CD4-positive, alpha-beta T cell treated with Interferon alpha-2 for 1 hour (primary cell): ENCODE measurements around the gene SDHB.

ENCODE experiments used
- DNase-seq, 2 donors: peaks; one replicate each; pipeline ENCODE4 v3.0.0-alpha.2; 2020 to 2022

Gene SDHB

DNA sequence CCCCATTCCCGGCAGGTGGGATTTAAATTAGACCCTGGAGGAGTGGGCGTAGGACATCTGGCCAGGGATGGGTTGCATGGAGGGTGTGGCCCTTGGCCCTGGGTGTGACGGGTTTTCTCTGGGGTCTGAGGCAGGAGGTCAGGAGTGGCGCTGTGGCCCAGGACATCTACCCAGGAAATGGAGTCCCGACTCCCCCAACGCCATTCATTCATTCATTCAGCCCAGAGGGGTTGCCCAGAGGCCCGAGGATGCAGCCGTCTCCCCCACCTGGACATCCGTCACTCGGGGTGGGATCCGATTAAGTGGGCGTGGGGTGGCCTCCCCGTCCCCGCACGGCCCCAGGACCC is 42.8 kb downstream of the SDHB start:
- DNase-seq = peak in 1 of 2 donors; percentile 4

DNA sequence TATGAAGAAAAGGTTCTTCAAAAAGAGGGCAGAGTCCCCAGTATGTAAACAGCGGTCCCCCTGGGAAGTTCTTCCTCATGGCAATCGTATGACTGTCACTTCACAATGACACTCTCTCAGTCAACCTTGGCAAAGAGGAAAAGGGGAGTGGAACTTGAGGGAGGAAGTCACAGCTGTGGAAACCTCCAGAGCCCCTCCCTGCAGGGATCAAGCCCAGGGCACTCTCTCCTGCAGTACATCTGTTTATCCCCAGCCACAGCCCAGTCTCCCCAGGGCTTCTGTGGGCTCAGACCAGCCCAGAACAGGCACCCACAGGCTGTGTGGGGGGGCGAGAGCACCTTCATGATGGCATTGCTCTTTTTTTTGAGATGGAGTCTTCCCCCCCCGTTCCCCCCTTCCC is 44.1 kb downstream of the SDHB start:
- peak in 1 of 2 donors; percentile 14 for DNase-seq

DNA sequence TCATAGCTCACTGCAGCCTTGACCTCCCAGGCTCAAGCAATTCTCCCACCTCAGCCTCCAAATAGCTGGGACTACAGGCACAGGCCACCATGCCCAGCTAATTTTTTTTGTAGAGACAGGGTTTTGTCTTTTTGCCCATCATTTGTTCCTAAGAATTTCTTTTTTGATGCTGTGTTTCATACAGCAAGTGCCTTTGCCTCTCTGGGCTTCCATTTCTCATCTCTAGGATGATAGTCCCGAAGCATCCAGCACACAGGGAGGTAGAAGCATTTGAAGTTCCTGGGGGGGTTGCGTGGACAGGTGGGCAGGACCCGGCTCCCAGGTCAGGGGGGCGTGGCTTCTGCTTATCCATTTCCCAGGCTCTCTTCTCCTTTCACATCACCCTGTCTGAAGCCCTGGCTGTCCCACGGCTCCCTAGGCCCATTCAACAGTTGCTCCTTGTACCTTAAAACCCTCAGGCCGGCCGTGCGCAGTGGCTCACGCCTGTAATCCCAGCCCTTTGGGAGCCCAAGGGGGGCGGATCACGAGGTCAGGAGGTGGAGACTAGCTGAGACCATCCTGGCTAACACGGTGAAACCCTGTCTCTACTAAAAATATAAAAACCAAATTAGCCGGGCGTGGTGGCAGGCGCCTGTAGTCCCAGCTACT is 45.5 kb downstream of the SDHB start:
- DNase-seq = no peak

DNA sequence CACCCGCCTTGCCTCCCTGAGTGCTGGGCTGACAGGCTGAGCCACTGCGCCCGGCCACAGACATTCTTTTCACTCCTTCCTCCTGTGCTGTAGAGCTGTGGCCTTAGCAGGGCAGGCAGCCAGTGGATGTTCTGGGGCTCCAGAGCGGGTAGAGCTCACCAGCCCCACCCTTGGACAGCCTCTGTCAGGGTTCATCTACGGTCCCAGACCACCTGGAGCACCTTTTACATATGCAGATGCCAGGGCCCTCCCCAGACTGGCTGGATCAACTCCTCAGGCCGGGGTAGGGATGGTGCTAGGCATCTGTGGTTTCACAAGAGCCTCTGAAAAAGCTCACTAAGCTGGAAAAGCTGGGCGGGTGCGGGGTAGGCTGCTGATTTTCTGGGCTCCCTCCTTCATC is 46.7 kb downstream of the SDHB start:
- no peak for DNase-seq

DNA sequence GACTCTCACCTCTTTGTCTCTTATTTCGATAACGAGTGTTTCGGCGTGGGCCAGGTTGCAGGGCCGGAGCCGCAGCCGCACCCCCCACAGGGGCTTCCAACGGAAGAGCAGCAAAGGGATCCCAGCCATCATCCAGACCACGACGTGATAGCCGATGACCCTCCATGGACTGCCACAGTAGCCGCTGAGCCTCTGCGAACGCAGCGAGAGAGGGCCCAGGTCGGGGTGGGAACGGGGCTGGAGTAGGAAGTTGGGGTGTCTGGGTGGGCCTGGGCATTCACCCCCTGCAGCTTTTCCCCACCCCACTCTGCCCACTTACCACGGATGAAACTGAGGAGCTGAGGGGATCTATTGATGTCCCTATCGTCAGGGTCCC is 48.5 kb downstream of the SDHB start:
- no peak for DNase-seq

DNA sequence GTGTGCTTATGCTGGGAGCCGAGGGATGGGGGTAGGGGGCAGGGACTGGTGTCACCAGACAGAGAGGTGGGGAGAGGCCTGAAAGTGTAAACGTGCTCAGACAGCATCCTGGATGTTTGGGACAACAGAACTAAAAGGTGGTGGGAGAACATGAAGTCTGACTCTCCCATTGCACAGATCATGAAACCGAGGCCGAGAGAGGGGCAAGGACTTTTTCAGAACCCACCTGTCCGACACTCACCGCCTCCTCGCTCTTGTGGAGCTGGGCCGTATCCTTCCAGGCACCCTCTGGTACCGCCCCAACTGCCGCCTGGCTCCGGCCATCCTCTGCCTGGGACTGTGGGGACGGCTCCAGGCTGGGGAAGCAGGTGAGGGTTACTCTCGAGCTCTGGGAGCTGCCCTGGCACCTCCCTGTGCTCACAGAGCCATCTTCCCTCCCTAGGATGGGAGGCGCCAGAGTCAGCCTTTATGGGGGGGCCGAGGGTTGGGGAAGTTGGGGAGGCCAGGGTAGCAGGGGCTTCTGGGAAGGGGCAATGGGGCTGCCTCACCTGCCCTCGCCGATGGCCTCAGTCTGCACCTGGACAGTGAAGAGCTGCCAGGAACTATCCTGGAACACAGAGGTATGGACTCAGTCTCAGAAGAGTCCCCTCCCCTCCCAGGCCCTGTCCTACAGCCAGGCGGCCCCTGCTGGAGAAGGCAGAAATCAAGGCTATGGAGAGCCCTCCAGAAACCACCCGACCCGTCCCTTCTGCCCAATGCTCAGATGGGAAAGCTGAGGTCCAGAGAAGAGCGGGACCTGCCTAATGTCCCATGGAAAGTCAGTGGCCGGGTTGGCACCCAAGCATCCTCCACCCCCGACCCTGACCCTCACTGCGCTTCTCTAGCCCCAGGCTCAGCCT is 49.1 kb downstream of the SDHB start:
- DNase-seq = no peak

DNA sequence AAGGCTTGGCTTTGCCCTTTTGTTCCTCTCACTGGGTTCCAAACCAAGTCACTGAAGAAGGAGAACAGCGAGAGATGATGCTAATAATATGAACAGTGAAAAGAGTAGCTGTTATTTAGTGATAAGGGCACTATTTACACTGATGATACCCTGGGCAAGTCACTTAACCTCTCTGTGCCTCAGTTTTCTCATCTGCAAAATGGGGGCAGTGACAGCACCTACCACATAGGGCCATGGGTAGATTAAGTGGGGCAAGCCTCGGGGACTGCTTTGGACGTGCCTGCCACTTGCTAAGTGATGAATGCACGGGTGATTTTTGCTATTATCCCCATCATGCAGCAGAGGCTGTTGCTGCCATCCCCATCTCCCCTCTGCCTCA is 51.3 kb downstream of the SDHB start:
- DNase-seq = no peak

DNA sequence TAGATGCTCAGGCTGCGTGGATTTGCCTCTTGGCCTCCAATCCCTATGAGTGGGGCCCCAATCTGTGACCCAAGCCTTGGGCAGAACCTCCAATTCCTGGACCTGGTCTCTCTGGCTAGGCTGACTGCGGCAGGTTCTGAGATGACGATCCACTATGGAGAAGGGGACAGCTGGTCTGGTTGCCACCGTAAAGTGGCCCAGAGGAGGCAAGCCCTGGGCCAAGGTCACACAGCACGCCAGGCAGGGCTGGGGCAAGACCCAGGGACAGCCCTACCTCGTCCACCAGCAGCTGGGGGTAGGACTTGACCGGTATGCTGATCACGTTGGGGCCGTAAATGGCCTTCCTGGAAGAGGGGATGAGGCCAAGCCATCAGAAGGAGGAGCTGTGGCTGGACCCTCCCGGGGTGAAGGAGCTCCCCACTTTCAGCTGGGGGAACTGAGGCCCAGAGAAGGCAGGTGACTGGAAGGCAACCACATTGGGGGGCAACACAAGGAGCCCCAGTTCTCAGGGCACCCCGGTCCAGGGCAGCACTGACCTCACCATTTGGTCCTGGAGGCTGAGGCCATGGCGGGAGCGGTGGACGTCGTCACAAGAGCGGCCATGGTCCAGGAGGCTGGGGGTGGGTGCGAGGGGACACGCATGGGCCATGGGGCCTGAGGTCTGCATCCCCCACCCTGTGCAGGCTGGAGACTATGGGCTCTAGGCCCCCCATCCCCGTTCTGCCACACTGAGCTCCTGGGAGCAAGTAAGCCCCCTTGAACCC is 51.9 kb downstream of the SDHB start:
- no peak for DNase-seq

DNA sequence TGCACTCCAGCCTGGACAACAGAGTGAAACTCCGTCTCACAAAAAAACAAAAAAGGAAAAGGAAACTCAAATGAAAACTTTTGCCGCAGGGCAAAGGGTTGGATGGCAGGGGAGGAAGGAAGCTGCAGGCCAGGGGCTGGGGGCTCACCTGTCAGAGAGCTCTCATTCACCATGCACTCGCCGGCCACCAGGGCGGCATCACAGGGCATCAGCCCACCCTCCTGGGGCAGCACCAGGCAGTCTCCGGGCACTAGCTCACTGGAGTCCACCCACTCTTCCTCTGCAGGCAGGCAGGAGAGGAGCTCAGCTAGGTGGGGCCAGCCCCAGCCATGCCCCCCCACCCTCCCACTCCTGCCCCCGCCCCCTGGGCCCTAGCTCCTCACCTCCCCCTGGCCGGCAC is 54.0 kb downstream of the SDHB start:
- DNase-seq = no peak

DNA sequence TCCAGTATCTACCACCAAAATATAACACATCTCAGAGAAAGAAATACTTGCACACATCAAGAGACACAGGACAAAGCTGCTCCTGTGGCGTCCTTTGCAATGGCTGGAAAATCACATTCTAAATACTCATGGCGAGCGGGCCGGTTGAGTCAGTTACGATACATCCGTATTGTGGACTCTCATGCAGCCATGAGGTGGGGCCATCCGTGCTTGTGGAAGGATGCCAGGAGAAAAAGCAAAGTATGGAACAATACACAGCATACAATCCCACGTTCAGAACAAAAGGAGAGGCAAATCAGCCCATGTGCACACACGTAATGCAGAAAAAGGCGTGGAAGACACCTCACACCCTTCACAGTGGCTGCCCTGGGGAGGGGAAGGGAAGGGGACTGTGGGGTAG is 55.2 kb downstream of the SDHB start:
- no peak for DNase-seq

DNA sequence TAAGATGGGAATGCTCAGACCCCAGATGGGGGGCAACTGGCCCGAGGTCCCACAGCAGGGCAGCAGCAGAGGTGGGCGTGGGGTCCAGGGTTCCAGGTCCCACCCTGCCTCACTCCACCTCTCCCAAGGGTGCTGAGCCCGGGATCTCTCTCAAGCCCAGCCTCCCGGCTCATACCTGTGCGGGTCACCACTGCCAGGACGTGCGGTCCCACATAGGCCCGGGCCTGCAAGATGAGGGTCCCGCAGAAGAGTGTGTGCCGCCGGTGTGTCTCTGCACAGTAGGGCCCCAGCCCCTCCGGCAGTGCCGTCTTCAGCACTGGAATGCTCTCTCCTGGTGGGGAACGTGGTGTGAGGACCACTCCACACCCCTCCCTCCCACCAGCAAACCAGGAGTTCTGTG is 57.0 kb downstream of the SDHB start:
- no peak for DNase-seq

DNA sequence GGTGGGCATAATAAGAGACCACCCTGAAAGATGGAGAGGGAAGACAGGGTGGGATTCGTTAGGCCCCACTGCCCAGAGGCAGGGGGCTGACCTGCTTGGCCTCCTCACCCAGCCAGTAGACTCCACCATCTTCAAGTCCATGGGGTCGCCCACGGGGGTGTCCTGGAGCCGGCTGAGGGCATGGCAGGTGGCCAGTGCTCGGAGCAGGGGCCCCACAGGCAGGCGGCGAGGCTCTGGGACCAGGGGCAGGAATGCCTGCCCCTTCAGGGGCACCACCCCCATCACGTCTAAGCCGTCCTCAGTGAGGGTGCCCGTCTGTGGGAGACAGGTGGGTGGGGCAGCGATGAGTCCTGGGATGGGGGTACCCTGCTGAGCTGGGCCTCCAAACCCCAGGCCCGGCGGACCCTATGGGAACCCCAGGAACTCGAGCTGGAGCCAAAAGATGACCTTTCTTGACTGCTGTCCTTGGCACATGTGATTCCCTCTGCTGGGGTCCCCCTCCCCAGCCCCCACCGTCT is 60.3 kb downstream of the SDHB start:
- no peak for DNase-seq

DNA sequence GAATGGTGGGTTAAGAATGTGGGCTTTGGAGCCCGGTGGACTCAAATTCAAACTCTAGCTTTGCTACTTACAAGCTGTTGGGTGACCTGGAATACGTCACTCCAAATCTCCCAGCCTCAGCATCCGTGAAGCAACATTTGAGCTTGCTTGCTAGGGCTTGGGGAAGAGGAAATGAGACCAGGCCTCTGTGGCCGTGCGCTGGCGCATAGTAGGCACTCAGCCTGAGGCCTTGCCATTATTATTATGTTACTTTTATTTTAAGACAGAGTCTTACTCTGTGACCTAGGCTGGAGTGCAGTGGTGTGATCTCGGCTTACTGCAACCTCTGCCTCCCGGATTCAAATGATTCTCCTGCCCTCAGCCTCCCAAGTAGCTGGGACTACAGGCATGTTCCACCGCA is 61.2 kb downstream of the SDHB start:
- no peak for DNase-seq

DNA sequence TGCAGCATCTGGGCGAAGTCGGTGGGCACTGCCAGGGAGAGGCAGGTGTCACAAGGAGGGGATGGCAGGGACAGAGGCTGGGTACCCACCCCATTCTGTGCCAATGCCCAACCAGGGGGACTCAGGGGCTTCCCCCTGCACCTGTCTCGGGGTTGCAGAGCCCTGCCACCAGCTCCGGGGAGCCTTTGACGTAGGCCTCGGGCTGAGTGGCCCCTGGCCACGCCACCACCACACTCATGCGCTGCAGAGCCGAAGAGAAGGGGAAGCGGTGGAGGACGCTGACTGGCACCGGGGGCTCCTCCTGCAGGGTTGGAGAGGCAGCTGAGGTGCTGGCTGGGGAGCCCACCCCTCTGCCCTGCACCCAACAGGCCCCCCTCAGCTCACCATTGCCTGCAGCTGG is 61.7 kb downstream of the SDHB start:
- DNase-seq = no peak

DNA sequence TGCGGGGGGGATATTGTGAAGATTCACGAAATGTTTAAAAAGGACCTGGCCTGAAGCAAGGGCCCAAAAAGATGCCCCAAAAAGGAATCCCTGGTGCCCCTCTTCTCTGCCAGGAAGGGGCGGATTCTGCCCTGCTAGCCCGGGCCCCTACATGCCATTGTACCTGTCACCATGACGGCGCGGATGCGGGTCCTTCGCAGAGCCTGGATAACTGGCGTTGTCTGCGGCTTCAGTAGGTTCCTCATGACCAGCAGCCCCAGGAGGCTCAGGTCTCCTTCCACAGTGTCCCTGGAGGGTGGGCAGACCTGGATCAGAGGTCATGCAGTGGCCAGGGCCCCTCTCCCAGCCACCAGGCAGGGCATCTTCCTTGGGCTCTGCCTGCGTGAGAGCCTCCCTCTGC is 62.3 kb downstream of the SDHB start:
- DNase-seq = no peak

DNA sequence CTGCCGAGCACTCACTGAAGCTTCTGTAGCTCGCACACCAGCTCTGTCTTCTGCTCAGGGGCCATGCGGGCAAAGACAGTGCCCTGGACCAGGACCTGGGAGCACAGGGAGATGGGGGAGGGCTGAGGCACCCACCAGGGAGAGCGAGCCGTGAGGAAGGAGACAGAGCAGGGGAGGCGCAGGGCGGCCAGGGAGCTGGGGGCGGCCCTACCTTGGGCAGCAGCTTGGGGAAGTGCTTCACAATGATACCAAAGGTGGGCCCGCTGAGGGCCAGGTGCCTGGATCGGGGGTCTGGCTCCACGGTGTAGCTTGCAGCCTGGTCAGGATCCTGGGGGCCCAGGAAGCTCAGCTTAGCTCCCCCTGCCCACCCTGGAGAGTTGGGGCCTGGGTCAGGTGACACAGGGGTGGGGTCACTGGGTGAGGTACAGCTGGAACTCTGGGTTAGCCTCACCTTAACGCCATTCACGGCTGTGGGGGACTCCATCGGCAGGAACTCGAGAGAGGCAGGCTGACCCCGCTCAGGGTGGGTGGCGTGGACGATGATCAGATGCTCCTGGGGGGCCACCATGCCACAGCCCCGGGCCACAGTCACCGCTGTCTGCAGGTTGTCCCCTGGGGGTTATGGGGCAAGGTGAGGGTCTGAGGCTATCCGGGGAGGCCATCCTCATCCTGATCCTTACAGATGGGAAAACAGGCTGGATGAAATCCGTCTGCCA is 64.0 kb downstream of the SDHB start:
- DNase-seq = no peak

DNA sequence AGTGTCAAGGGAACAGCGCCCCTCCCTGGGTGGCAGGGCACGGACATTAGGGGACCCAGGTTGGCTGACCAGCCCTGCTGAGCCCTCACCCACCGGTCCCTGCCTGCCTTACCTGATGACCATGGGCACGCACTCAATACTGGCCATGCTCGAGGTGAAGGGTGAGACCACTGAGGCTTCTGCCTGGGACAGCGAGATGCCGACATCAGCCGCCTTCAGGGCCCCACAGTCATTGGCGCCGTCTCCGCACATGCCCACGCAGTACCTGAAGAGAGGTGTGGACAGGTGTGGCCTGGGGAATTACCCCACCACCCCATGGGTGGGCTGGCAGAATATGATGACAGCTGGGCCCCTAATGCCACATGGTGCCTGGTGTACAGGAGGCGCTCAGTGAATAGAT is 65.6 kb downstream of the SDHB start:
- no peak for DNase-seq

DNA sequence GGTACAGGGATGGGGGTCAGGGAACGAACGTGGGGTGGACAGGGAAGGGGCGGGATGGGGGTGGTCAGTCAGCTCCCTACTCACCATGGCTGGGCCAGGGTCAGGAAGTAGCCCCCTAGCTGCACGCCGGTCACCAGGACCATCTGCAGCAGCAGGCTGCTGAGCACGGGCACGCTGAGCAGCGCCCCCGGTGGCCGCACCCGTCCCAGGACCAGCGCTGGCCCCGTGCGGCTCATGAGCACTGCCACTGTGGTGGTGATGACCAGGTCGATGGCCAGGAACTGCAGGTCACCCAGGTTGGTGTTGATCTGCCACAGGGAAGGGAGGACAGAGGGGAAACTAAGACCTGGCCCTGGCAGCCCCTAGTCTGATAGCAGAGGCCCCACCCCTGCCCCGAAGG is 66.9 kb downstream of the SDHB start:
- no peak for DNase-seq

DNA sequence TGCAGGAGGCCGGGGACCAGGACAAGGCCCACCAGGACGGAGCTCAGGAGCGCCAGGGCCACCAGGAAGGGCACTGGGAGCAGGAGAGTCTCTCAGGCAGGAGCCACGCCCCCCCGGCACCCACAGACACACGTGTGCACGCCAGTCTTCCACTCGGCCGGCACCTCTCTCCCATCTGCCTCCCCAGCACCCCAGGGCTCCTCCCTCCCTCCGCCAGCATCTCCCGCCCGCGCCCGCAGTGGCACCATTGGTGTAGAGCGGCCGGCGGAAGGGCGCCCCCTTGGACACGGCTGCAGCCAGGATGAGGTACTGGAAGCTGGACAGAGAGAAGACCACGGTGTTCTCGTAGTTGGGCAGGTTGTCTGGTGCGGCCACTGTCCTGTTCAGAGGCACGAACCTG is 67.3 kb downstream of the SDHB start:
- DNase-seq = no peak

DNA sequence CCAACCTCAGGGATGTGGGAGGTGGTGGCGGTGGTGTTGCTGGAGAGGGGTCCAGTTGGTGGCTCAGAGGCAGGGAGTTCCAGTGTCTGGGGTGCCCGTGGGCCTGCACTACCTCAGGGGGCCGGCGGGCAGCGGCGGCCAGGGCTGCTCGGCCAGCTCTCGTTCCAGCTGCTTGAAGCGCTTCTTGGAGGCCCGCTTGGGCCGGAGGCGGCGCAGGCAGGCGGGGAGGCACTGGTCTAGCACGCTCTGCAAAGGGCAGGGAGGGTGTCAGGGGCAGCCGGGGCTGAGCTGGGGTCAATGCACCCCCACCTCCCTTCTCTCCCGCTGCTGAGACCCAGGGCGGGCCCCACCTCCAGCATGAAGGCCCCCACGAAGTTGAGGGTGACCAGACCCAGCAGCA is 67.7 kb downstream of the SDHB start:
- DNase-seq = no peak

DNA sequence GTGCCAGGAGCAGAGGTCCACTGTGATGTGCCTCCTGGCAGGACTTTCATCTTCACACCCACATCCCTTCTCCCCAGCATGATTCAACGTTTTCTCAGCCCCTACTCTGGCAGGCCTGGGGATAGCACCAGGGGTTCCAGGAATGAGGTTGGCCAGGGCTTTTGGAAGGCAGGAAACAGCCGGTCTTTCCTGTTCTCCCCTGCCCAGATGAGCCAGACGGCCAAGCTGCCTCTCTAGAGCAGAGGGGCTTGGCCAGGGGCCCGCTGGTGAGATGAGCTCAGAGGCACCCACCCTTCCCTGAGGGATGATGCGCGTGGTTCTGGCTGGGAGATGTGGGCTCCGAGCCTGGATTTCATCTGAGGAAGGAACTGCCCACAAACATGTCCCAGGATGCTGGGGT is 69.1 kb downstream of the SDHB start:
- no peak for DNase-seq

DNA sequence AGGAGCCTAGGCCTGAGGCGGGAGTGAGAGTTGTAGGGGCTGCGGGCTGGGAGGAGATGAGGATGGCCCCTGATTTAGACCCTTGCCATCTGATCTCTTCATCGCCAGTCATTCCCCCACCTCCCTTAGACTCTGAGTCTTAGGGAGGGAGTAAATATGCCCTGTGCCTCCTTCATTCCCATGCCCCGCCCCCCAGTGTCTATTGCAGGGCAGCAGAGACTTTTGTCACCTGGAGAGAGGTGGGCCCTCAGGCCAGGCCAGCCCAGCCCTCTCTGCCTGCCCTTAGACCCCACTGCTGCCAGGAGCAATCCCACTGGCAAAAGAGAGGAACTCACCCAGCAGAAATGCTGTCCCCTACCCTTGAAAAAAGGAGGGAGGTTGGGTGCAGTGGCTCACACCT is 70.2 kb downstream of the SDHB start:
- DNase-seq = no peak

DNA sequence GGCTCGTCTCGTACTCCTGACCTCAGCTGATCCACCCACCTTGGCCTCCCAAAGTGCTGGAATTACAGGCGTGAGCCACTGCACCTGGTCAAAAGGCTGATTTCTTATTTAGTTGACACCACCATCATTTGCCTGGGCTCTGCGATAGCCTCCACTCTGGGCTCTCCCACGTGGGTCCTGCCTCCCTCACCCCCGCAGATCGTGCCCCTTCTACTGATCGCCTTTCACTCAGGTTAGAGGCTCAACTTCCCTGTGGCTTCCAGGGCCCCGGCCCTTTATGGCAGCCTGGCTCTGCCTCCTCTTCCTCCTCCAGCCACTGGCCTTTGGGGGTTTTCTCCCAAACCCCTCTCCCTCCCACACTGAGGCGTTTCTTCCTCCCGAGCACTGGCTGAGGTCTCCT is 70.9 kb downstream of the SDHB start:
- no peak for DNase-seq
